Hepatocyte (in vitro differentiated cells): ENCODE measurements around the gene SET.
"Not testable (repeated sequence)": the region's sequence is repeated elsewhere in the genome, so short reads cannot be mapped to it uniquely, and the experiment has no call there.

Source experiments
- EZH2 ChIP-seq: fragments of 200-600 bp; sonication (generic); IDR thresholded peaks from 2 replicates; pipeline ENCODE4 v1.6.1; 2016; ENCODE audit warnings: antibody characterized with exemption, mild to moderate bottlenecking, borderline replicate concordance
- TF ChIP-seq, protein P1 (sequence below): fragments of 200-600 bp; sonication (generic); IDR thresholded peaks from 2 replicates; pipeline ENCODE4 v1.5.1; 2016; ENCODE audit warnings: antibody characterized with exemption, mild to moderate bottlenecking; ENCODE audit not compliant: poor library complexity

DNA sequence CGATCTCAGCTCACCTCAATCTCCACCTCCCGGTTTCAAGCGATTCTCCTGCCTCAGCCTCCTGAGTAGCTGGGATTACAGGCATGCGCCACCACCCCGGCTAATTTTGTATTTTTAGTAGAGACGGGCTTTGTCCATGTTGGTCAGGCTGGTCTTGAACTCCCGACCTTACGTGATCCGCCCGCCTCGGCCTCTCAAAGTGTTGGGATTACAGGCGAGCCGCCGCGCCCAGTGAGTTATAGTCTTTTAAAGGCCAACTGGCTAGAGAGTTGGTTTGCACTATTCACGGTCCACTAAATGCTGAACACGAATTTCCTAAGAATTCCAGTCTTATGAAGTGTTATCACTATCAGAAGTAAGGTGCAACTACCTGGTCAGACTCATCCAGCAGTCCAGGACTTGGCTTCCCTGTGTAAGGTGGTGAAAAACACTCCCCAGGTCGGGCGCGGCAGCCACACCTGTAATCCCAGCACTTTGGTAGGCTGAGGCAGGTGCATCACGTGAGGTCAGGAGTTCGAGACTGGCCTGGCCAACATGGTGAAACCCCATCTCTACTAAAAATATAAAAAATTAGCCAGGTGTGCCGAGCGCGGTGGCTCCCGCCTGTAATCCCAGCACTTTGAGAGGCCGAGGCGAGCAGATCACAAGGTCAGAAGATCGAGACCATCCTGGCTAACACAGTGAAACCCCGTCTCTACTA lies 10.2 kb downstream of the SET start:
- not testable (repeated sequence) for TF ChIP-seq EZH2
- TF ChIP-seq, protein P1, sequence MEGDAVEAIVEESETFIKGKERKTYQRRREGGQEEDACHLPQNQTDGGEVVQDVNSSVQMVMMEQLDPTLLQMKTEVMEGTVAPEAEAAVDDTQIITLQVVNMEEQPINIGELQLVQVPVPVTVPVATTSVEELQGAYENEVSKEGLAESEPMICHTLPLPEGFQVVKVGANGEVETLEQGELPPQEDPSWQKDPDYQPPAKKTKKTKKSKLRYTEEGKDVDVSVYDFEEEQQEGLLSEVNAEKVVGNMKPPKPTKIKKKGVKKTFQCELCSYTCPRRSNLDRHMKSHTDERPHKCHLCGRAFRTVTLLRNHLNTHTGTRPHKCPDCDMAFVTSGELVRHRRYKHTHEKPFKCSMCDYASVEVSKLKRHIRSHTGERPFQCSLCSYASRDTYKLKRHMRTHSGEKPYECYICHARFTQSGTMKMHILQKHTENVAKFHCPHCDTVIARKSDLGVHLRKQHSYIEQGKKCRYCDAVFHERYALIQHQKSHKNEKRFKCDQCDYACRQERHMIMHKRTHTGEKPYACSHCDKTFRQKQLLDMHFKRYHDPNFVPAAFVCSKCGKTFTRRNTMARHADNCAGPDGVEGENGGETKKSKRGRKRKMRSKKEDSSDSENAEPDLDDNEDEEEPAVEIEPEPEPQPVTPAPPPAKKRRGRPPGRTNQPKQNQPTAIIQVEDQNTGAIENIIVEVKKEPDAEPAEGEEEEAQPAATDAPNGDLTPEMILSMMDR, result not testable (repeated sequence)
